ENCODE measurements around the gene CCL22.

DNA sequence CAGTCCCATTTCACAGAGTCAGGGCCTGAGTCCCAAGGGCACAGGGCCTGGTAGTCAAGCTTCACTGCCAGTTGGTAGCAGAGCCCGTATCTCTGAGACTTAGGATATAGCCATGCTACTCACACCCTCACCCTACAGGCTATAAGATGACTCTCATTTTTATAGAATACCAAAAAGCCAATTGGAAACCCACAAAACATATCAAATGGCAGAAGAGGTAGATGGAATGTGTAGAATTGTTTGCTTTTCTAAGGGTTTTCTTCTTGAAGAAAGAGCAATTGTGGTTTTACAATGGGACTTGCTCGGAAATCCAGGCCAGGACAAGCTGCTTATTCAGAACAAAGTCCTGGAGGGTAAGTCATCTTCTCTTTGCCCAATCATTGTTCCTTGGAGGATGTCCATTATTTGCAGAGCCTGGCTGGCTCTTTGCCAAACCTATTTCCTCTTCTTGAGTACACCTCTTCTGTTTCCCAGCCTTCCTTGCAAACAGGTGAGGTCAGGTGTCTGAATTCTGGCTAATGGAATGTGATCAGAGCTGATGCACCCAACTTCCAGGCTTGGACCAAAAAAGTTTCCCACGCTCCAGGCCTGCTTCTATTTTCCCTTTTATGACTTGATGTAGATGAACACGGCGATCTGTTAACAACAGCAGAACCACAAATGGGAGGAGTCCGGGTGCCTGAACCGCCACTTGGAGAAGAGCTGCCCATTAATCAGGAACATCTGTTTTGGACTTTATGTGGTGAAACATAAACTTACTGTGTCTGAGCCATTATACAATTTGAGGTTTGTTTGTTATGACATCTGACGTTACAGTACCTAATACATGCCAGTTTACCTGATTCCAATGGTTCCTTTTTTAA is 16.9 kb upstream of the CCL22 start:
- TF ChIP-seq, protein P1, sequence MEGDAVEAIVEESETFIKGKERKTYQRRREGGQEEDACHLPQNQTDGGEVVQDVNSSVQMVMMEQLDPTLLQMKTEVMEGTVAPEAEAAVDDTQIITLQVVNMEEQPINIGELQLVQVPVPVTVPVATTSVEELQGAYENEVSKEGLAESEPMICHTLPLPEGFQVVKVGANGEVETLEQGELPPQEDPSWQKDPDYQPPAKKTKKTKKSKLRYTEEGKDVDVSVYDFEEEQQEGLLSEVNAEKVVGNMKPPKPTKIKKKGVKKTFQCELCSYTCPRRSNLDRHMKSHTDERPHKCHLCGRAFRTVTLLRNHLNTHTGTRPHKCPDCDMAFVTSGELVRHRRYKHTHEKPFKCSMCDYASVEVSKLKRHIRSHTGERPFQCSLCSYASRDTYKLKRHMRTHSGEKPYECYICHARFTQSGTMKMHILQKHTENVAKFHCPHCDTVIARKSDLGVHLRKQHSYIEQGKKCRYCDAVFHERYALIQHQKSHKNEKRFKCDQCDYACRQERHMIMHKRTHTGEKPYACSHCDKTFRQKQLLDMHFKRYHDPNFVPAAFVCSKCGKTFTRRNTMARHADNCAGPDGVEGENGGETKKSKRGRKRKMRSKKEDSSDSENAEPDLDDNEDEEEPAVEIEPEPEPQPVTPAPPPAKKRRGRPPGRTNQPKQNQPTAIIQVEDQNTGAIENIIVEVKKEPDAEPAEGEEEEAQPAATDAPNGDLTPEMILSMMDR (IDR thresholded peaks at IDR 0.05; ENCODE audit: extremely low read depth in 1 of 2, insufficient read depth in 1 of 2, low read depth in 1 of 2, low read length in 2 of 2) = no peak
- no peak for TF ChIP-seq POLR2AphosphoS5 (IDR thresholded peaks at IDR 0.05; ENCODE audit: insufficient read depth, low read depth, low read length)
- no peak for TF ChIP-seq EZH2 (IDR thresholded peaks at IDR 0.05; ENCODE audit: borderline replicate concordance, low read depth, low read length, severe bottlenecking)
- no peak for TF ChIP-seq FOS (IDR thresholded peaks at IDR 0.05; ENCODE audit: borderline replicate concordance, insufficient read depth, low read length)
- TF ChIP-seq POLR2A (IDR thresholded peaks at IDR 0.05; ENCODE audit: low read depth, low read length) = no peak
- TF ChIP-seq, protein P2, sequence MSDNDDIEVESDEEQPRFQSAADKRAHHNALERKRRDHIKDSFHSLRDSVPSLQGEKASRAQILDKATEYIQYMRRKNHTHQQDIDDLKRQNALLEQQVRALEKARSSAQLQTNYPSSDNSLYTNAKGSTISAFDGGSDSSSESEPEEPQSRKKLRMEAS (IDR thresholded peaks at IDR 0.05; ENCODE audit: insufficient read depth, insufficient read length) = no peak
- TF ChIP-seq JUN (IDR thresholded peaks at IDR 0.05; ENCODE audit: borderline replicate concordance, insufficient read depth, insufficient read length, low read depth) = no peak
- no peak for TF ChIP-seq GATA2 (IDR thresholded peaks at IDR 0.05; ENCODE audit: insufficient read depth, insufficient read length, low read depth, low read length)
- no peak for TF ChIP-seq MYC (IDR thresholded peaks at IDR 0.05; ENCODE audit: low read depth, low read length)
